Smooth muscle cell (in vitro differentiated cells): Measurements from ENCODE around the gene CENPA. TPM values are rescaled to one million over a fixed set of nuclear protein-coding genes. Genes with fewer than 3 reads are reported as not detected.

ENCODE experiments used
- DNase-seq: peaks from one replicate; lab custom pipeline; 2025; ENCODE audit not compliant: unreplicated experiment; lab: John Stamatoyannopoulos, UW
- H2AFZ ChIP-seq: fragments of 200-600 bp; sonication (generic); 2 replicates; pipeline ENCODE4 v1.6.0; 2016; ENCODE audit warnings: antibody characterized with exemption, low read depth, mild to moderate bottlenecking
- H3F3A ChIP-seq: fragments of 200-600 bp; sonication (generic); 2 replicates; pipeline ENCODE4 v1.6.0; 2017; ENCODE audit warnings: antibody characterized with exemption, low read depth
- H3K27ac ChIP-seq: fragments of 200-600 bp; sonication (generic); 2 replicates; pipeline ENCODE4 v1.5.1; 2016; ENCODE audit warnings: low read depth, mild to moderate bottlenecking
- H3K27me3 ChIP-seq: fragments of 200-600 bp; sonication (generic); 2 replicates; pipeline ENCODE4 v1.6.1; 2016; ENCODE audit warnings: low read depth, mild to moderate bottlenecking
- H3K36me3 ChIP-seq: fragments of 200-600 bp; sonication (generic); 2 replicates; pipeline ENCODE4 v1.5.1; 2016; ENCODE audit warnings: low read depth
- H3K4me1 ChIP-seq: fragments of 200-600 bp; sonication (generic); 2 replicates; pipeline ENCODE4 v1.5.1; 2016; ENCODE audit warnings: low read depth
- H3K4me2 ChIP-seq: fragments of 200-600 bp; sonication (generic); 2 replicates; pipeline ENCODE4 v1.6.0; 2016; ENCODE audit warnings: mild to moderate bottlenecking
- H3K4me3 ChIP-seq: fragments of 200-600 bp; sonication (generic); 2 replicates; pipeline ENCODE4 v1.5.1; 2016; ENCODE audit warnings: mild to moderate bottlenecking
- H3K79me2 ChIP-seq: fragments of 200-600 bp; sonication (generic); 2 replicates; pipeline ENCODE4 v1.6.0; 2016; ENCODE audit warnings: low read depth, mild to moderate bottlenecking
- H3K9ac ChIP-seq: fragments of 200-600 bp; sonication (generic); 2 replicates; pipeline ENCODE4 v1.6.0; 2016; ENCODE audit warnings: low read depth
- H3K9me3 ChIP-seq: fragments of 200-600 bp; sonication (generic); replicated peaks from 2 replicates; pipeline ENCODE4 v1.5.1; 2016; ENCODE audit warnings: low read depth
- H4K20me1 ChIP-seq: fragments of 200-600 bp; sonication (generic); 2 replicates; pipeline ENCODE4 v1.6.0; 2016; ENCODE audit warnings: low read depth
- CTCF ChIP-seq: fragments of 200-600 bp; sonication (generic); IDR thresholded peaks from 2 replicates; pipeline ENCODE4 v1.5.1; 2017; ENCODE audit warnings: borderline replicate concordance, mild to moderate bottlenecking, antibody characterized with exemption; ENCODE audit not compliant: insufficient read depth, poor library complexity, severe bottlenecking
- WGBS: methylation state at CpG from one replicate; pipeline ENCODE4 v1.1.7; 2016; ENCODE audit warnings: low lambda C conversion rate; 5-methylcytosine and 5-hydroxymethylcytosine counted together
- polyA plus RNA-seq: library from polyadenylated mRNA; unstranded; fragments of >200 nt; fragmentation: Nextera tagmentation; extraction: Ambion mirVana; gene quantifications from 2 replicates; pipeline ENCODE4 v1.2.1, GENCODE V29; 2016
- total RNA-seq: library from RNA; depleted of rRNA; stranded (reverse); fragments of >200 nt; gene quantifications from 2 replicates; pipeline ENCODE4 v1.2.3, GENCODE V29; 2014

Gene CENPA
- total and polyA plus RNA-seq, 2 experiments from 2014 or later, result 0.58 to 7.6 TPM

- DNase-seq, result no peak
- H3K9ac ChIP-seq, result no peak overlapping the region
- H3K36me3 ChIP-seq, result peaks cover 3% of the 10 kb centered on the region
- H3K27me3 ChIP-seq, result no peaks in the 10 kb centered on the region
- WGBS, result 98% methylated on average over 5 of the region's 5 CpGs
- peaks cover 50% of the 10 kb centered on the region for H4K20me1 ChIP-seq
- no peak overlapping the region for H2AFZ ChIP-seq
- TF ChIP-seq CTCF, result no peak
- no peak overlapping the region for H3K4me2 ChIP-seq
- H3K4me1 ChIP-seq, result no peaks in the 10 kb centered on the region
- no peak overlapping the region for H3K27ac ChIP-seq
- peaks cover 19% of the 10 kb centered on the region for H3K79me2 ChIP-seq
- no peaks in the 10 kb centered on the region for H3K9me3 ChIP-seq
- H3K4me3 ChIP-seq, result no peak overlapping the region
- H3F3A ChIP-seq, result no peaks in the 10 kb centered on the region
Measured at GRCh38 chr2:26776195-26776800, 9.6 kb upstream of the CENPA start.

GRCh38 chr2:26778098-26778497 is 7.8 kb upstream of the CENPA start:
- Histone ChIP-seq H3K79me2 (peaks cover 5% of the 10 kb centered on the region), H3K27ac (no peak overlapping the region), H3K9ac (no peak overlapping the region), H3K4me2 (no peak overlapping the region), H3K36me3 (peaks cover 3% of the 10 kb centered on the region), H3F3A (no peaks in the 10 kb centered on the region), H3K9me3 (no peaks in the 10 kb centered on the region), H4K20me1 (peaks cover 32% of the 10 kb centered on the region), H3K4me3 (no peak overlapping the region), H3K27me3 (no peaks in the 10 kb centered on the region), H2AFZ (no peak overlapping the region), H3K4me1 (no peaks in the 10 kb centered on the region)
- no peak for DNase-seq
- WGBS, result 100% methylated on average over 18 of the region's 18 CpGs
- TF ChIP-seq CTCF, result no peak

- Histone ChIP-seq H3K4me2 (no peak overlapping the region), H4K20me1 (peaks cover 28% of the 10 kb centered on the region), H3K79me2 (peaks cover 5% of the 10 kb centered on the region), H2AFZ (no peak overlapping the region), H3F3A (no peaks in the 10 kb centered on the region), H3K36me3 (peaks cover 3% of the 10 kb centered on the region), H3K4me3 (no peak overlapping the region), H3K4me1 (no peaks in the 10 kb centered on the region), H3K27me3 (no peaks in the 10 kb centered on the region), H3K9ac (no peak overlapping the region), H3K9me3 (no peaks in the 10 kb centered on the region), H3K27ac (no peak overlapping the region)
- WGBS, result 81% methylated on average over 3 of the region's 3 CpGs
- no peak for DNase-seq
- no peak for TF ChIP-seq CTCF
Measured at GRCh38 chr2:26778507-26778906, 7.3 kb upstream of the CENPA start.

GRCh38 chr2:26780203-26780760 is 5.6 kb upstream of the CENPA start:
- Histone ChIP-seq H3K4me3 (no peak overlapping the region), H3K27me3 (no peaks in the 10 kb centered on the region), H3K9me3 (no peaks in the 10 kb centered on the region), H2AFZ (no peak overlapping the region), H3K36me3 (peaks cover 3% of the 10 kb centered on the region), H3K4me1 (no peaks in the 10 kb centered on the region), H3K27ac (no peak overlapping the region), H3F3A (no peaks in the 10 kb centered on the region), H3K4me2 (no peak overlapping the region), H4K20me1 (peaks cover 10% of the 10 kb centered on the region), H3K79me2 (no peaks in the 10 kb centered on the region), H3K9ac (no peak overlapping the region)
- DNase-seq, result no peak
- 98% methylated on average over 4 of the region's 4 CpGs for WGBS
- TF ChIP-seq CTCF, result no peak
